K562 (cell line): ENCODE data around the gene PRR15L. TPM values are rescaled to one million over a fixed set of nuclear protein-coding genes. Genes with fewer than 3 reads are reported as not detected.

ENCODE experiments used
- ATF4 ChIP-seq: fragments of 450-650 bp; formaldehyde crosslinking; IDR thresholded peaks from 2 replicates; pipeline ENCODE4 v1.4.0; 2022; ENCODE audit warnings: mild to moderate bottlenecking, moderate library complexity
- BMI1 ChIP-seq: fragments of 150-350 bp; IDR thresholded peaks from 2 replicates; pipeline ENCODE4 v1.6.1; 2014; ENCODE audit warnings: low read length
- CBX3 ChIP-seq, 2 experiments: IDR thresholded peaks; 1 replicate in 1 of 2; 2 replicates in 1 of 2; pipeline ENCODE4 v1.6.1; 2012; ENCODE audit warnings: inconsistent platforms in 2 of 2, low read length in 2 of 2, borderline replicate concordance in 1 of 2, control low read depth in 1 of 2
- CEBPZ ChIP-seq: fragments of 150-350 bp; IDR thresholded peaks from 2 replicates; pipeline ENCODE4 v1.6.1; 2014; ENCODE audit warnings: low read depth, mild to moderate bottlenecking, low read length, borderline replicate concordance
- ETV6 ChIP-seq, 3 experiments: fragments of 150-350 bp in 1 of 3; sonication (generic) in 1 of 3; formaldehyde crosslinking in 1 of 3; IDR thresholded peaks; 2 replicates each; pipeline versions ENCODE4 v1.6.1 to v1.8.0; 2014 to 2022; ENCODE audit warnings: borderline replicate concordance in 2 of 3, low read depth in 2 of 3, antibody characterized with exemption in 1 of 3, low read length in 1 of 3, mild to moderate bottlenecking in 1 of 3, missing genetic modification reagents in 1 of 3
- FOXK2 ChIP-seq, 2 experiments: fragments of 450-650 bp; IDR thresholded peaks in 1 of 2; conservative IDR thresholded peaks in 1 of 2; 2 replicates each; pipeline ENCODE4 v1.6.1; 2016; ENCODE audit warnings: low read depth in 2 of 2, mild to moderate bottlenecking in 1 of 2
- HDGF ChIP-seq: fragments of 450-650 bp; IDR thresholded peaks from 2 replicates; pipeline ENCODE4 v1.6.1; 2016
- MAZ ChIP-seq, 2 experiments: fragments of 450-650 bp in 1 of 2; sonication (generic) in 1 of 2; formaldehyde crosslinking; IDR thresholded peaks in 1 of 2; conservative IDR thresholded peaks in 1 of 2; 2 replicates each; pipeline versions ENCODE4 v1.4.0 to v1.5.0; 2020; ENCODE audit warnings: mild to moderate bottlenecking in 1 of 2, missing genetic modification reagents in 1 of 2
- NR4A1 ChIP-seq, 2 experiments: fragments of 250-450 bp in 1 of 2; fragments of 450-650 bp in 1 of 2; sonication (Bioruptor Pico) in 1 of 2; IDR thresholded peaks; 2 replicates each; pipeline versions ENCODE4 v1.4.0 to v1.6.1; 2016 to 2020; ENCODE audit warnings: mild to moderate bottlenecking in 2 of 2, missing compliant biosample characterization in 1 of 2, missing genetic modification characterization in 1 of 2, moderate library complexity in 1 of 2
- POLR2B ChIP-seq: fragments of 450-650 bp; IDR thresholded peaks from 2 replicates; pipeline ENCODE4 v1.6.1; 2018; ENCODE audit warnings: low read depth; ENCODE audit not compliant: partially characterized antibody
- SUPT5H ChIP-seq: fragments of 450-650 bp; IDR thresholded peaks from 2 replicates; pipeline ENCODE4 v1.6.1; 2016
- TCF3 ChIP-seq: sonication (generic); formaldehyde crosslinking; IDR thresholded peaks from 2 replicates; pipeline ENCODE4 v1.4.0; 2020; ENCODE audit warnings: mild to moderate bottlenecking, missing genetic modification reagents
- ZHX1 ChIP-seq: fragments of 150-350 bp; conservative IDR thresholded peaks from 2 replicates; pipeline ENCODE4 v1.6.1; 2014; ENCODE audit warnings: low read length
- ZNF408 ChIP-seq: fragments of 250-450 bp; sonication (Bioruptor Pico); IDR thresholded peaks from 2 replicates; pipeline ENCODE4 v1.4.0; 2020; ENCODE audit warnings: low read depth, mild to moderate bottlenecking, moderate library complexity
- polyA plus RNA-seq, 8 experiments: library from polyadenylated mRNA; depleted of rRNA in 4 of 8; stranded (reverse) in 5 of 8; unstranded in 3 of 8; fragments of >200 nt; fragmentation: Nextera tagmentation in 2 of 8; fragmentation: Illumina TruSeq in 1 of 8; extraction: Ambion mirVana in 2 of 8; extraction: Trizol in 1 of 8; gene quantifications; 2 replicates each; pipeline versions ENCODE4 v1.2.1 to v1.2.3, GENCODE V29; 2011 to 2014; ENCODE audit warnings: inconsistent platforms in 1 of 8, missing spikeins in 1 of 8
- total RNA-seq, 7 experiments: library from RNA; depleted of rRNA in 6 of 7; stranded (reverse); fragments of >200 nt in 6 of 7; fragmentation: Illumina TruSeq in 2 of 7; extraction: Trizol in 2 of 7; gene quantifications; 2 replicates each; pipeline versions ENCODE4 v1.2.1 to v1.2.3, GENCODE V29; 2011 to 2021; ENCODE audit warnings: low replicate concordance in 1 of 7

Gene PRR15L
- total and polyA plus RNA-seq, 9 of the 15 experiments (the other 6 are each of a cell fraction or from before 2014, with no cell fraction given), result 0.03 TPM; not detected in 8

- peak; percentile 49; the same call in 1 of the 2 replicates for TF ChIP-seq CEBPZ
- no peak for TF ChIP-seq ATF4 (CRISPR knock-in tag)
- TF ChIP-seq POLR2B, result peak; percentile 53
- no peak for TF ChIP-seq HDGF
- TF ChIP-seq BMI1, result no peak
- TF ChIP-seq ZNF408, result no peak
- TF ChIP-seq SUPT5H, result peak; percentile 67
- TF ChIP-seq ETV6 (IDR thresholded peaks at IDR 0.05; ENCODE audit: borderline replicate concordance in 1 of 2, low read depth in 2 of 2, low read length in 1 of 2), result no peak
- no peak for TF ChIP-seq ETV6 (CRISPR knock-in tag; IDR thresholded peaks at IDR 0.05; ENCODE audit: borderline replicate concordance)
- TF ChIP-seq TCF3 (CRISPR knock-in tag), result peak; percentile 12; the same call in 1 of the 2 replicates
- peak in 1 of 2 experiments; percentile 93; a peak in 2 of 3 replicates for TF ChIP-seq CBX3 (IDR thresholded peaks at IDR 0.05; ENCODE audit: borderline replicate concordance in 1 of 2, low read length in 2 of 2)
- TF ChIP-seq NR4A1 (CRISPR knock-in tag; IDR thresholded peaks at IDR 0.05), result no peak
- TF ChIP-seq NR4A1 (tag; IDR thresholded peaks at IDR 0.05), result peak; percentile 40; the same call in 1 of the 2 replicates
- peak in 1 of 2 experiments; percentile 51; a peak in 1 of 4 replicates for TF ChIP-seq FOXK2 (conservative IDR thresholded peaks at IDR 0.05 in 1 of 2, IDR thresholded peaks at IDR 0.05 in 1 of 2; ENCODE audit: low read depth in 2 of 2)
- no peak for TF ChIP-seq ZHX1
- peak; percentile 25 to 49; a peak in 2 of 4 replicates for TF ChIP-seq MAZ (CRISPR knock-in tag; conservative IDR thresholded peaks at IDR 0.05 in 1 of 2, IDR thresholded peaks at IDR 0.05 in 1 of 2)
Measured at GRCh38 chr17:47941246-47942095, 16.2 kb downstream of the PRR15L start, which contains the start of gene PNPO (continued).
